ENCODE measurements around the gene WFDC1.

DNA sequence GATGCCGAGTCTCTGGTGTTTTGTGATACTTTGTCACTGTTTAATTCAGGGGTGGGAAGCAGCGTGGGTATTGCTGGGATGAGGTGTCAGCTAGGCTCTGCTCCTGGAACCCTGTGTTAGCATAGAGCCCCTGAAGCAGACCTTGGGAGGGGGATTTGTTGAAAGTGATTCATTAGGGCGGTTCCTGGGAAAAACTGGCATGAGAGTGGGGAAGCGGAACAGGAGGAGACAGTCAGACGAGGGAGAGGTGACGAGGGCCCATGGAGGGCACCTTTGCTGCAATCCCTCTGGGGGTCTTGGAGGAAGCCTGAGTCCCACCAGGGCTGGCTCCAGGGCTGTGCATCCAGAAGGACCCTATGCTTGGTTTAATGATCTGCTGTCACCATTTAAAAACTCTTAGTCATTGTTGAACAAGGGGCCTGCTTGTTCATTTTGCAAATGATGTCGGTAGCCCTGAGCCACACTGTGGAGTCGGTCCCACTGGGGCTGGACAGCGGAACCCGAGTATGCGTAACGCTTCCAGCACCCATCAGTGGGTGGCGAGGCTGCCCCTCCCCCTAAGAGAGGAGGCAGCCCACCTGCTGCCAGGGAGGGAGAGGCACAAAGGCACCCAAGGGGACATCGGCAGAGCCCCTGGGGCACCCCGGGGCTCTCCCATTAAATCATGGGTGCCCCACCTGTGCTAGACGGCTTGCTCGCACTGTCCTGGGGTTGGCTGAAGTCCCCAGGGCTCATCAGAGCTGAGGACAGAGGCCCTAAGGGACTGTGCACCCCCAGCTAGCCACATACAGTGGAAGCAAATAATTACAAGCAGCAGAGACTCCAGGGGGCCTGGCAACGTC is 35.4 kb downstream of the WFDC1 start:
- TF ChIP-seq, protein P1, sequence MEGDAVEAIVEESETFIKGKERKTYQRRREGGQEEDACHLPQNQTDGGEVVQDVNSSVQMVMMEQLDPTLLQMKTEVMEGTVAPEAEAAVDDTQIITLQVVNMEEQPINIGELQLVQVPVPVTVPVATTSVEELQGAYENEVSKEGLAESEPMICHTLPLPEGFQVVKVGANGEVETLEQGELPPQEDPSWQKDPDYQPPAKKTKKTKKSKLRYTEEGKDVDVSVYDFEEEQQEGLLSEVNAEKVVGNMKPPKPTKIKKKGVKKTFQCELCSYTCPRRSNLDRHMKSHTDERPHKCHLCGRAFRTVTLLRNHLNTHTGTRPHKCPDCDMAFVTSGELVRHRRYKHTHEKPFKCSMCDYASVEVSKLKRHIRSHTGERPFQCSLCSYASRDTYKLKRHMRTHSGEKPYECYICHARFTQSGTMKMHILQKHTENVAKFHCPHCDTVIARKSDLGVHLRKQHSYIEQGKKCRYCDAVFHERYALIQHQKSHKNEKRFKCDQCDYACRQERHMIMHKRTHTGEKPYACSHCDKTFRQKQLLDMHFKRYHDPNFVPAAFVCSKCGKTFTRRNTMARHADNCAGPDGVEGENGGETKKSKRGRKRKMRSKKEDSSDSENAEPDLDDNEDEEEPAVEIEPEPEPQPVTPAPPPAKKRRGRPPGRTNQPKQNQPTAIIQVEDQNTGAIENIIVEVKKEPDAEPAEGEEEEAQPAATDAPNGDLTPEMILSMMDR (IDR thresholded peaks at IDR 0.05; ENCODE audit: insufficient read depth, low read length), result no peak
- TF ChIP-seq POLR2AphosphoS5 (IDR thresholded peaks at IDR 0.05; ENCODE audit: low read depth) (no peak), SPI1 (IDR thresholded peaks at IDR 0.05; ENCODE audit: borderline replicate concordance, low read depth) (no peak), GABPA (IDR thresholded peaks at IDR 0.05; ENCODE audit: low read depth) (no peak)
- TF ChIP-seq, protein P2, sequence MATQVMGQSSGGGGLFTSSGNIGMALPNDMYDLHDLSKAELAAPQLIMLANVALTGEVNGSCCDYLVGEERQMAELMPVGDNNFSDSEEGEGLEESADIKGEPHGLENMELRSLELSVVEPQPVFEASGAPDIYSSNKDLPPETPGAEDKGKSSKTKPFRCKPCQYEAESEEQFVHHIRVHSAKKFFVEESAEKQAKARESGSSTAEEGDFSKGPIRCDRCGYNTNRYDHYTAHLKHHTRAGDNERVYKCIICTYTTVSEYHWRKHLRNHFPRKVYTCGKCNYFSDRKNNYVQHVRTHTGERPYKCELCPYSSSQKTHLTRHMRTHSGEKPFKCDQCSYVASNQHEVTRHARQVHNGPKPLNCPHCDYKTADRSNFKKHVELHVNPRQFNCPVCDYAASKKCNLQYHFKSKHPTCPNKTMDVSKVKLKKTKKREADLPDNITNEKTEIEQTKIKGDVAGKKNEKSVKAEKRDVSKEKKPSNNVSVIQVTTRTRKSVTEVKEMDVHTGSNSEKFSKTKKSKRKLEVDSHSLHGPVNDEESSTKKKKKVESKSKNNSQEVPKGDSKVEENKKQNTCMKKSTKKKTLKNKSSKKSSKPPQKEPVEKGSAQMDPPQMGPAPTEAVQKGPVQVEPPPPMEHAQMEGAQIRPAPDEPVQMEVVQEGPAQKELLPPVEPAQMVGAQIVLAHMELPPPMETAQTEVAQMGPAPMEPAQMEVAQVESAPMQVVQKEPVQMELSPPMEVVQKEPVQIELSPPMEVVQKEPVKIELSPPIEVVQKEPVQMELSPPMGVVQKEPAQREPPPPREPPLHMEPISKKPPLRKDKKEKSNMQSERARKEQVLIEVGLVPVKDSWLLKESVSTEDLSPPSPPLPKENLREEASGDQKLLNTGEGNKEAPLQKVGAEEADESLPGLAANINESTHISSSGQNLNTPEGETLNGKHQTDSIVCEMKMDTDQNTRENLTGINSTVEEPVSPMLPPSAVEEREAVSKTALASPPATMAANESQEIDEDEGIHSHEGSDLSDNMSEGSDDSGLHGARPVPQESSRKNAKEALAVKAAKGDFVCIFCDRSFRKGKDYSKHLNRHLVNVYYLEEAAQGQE (IDR thresholded peaks at IDR 0.05; ENCODE audit: insufficient replicate concordance, low read depth), result no peak

Measured in HL-60 (cell line).